Sciatic nerve (tissue), 2 donors: ENCODE results near the gene SLC37A2. TPM values are rescaled to one million over a fixed set of nuclear protein-coding genes. Genes with fewer than 3 reads are reported as not detected.

Experiments
- ATAC-seq: fragments of 200-7000 bp; cut with Tn5 transposase; one replicate; pipeline ENCODE4 v1.9.1; 2020; ENCODE audit warnings: mild to moderate bottlenecking, moderate library complexity
- DNase-seq: peaks from one replicate; pipeline ENCODE4 v3.0.0-alpha.2; 2020; ENCODE audit warnings: low spot score
- intact Hi-C: fragments of 100-400 bp; cut with DNase I; formaldehyde crosslinking; loops from one replicate; pipeline ENCODE4 v1.14.2; 2022
- total RNA-seq: library from RNA; stranded (reverse); fragmentation: NEBNext Ultra II Directional; extraction: Animal tissue kit (Norgen Biotek cat#: 25700); gene quantifications from one replicate; pipeline ENCODE4 v1.2.1, GENCODE V29; 2021
- donor health status: DM: no; HTN: no; CAD: no.
- donor health status: DM: no; HTN: no; CAD: no.

The SLC37A2 gene
- total RNA-seq, 1 donor from 2014 or later, result 12.7 TPM

- ATAC-seq, result no peak
Measured at GRCh38 chr11:125093502-125093901, 30.4 kb downstream of the SLC37A2 start.

GRCh38 chr11:125094731-125095130, 31.6 kb downstream of the SLC37A2 start:
- ATAC-seq (no peak), DNase-seq (no peak)
- intact Hi-C loops, result loop anchor here (5.0 kb wide), 1 partner anchor 308 kb away; no protein-coding TSS in a partner anchor

More at GRCh38 chr11:125093502-125093901, 30.4 kb downstream of the SLC37A2 start:
- DNase-seq, result no peak
- intact Hi-C loops, result loop anchor here (5.0 kb wide), 1 partner anchor 309 kb away; no protein-coding TSS in a partner anchor

GRCh38 chr11:125100136-125100535, 37.0 kb downstream of the SLC37A2 start:
- intact Hi-C loops, result no loop called here
- ATAC-seq (no peak), DNase-seq (no peak)

- ATAC-seq (no peak), DNase-seq (no peak)
- intact Hi-C loops, result no loop called here
Measured at GRCh38 chr11:125101596-125101995, 38.5 kb downstream of the SLC37A2 start.

GRCh38 chr11:125102025-125102424, 38.9 kb downstream of the SLC37A2 start:
- intact Hi-C loops, result no loop called here
- ATAC-seq, result no peak
- DNase-seq, result no peak

GRCh38 chr11:125102510-125102909, 39.4 kb downstream of the SLC37A2 start:
- intact Hi-C loops, result no loop called here
- ATAC-seq, result no peak
- DNase-seq, result no peak

GRCh38 chr11:125105926-125106325, 42.8 kb downstream of the SLC37A2 start:
- intact Hi-C loops, result no loop called here
- ATAC-seq (no peak), DNase-seq (no peak)

- no peak for ATAC-seq
- intact Hi-C loops, result no loop called here
- DNase-seq, result no peak
Measured at GRCh38 chr11:125108469-125108868, 45.4 kb downstream of the SLC37A2 start.

GRCh38 chr11:125110506-125110905, 47.4 kb downstream of the SLC37A2 start:
- no peak for DNase-seq
- intact Hi-C loops, result no loop called here
- no peak for ATAC-seq

- peak; percentile 8 for ATAC-seq
- no peak for DNase-seq
- intact Hi-C loops, result no loop called here
Measured at GRCh38 chr11:125111001-125111342, 47.9 kb downstream of the SLC37A2 start.

- peak; percentile 99 for DNase-seq
- intact Hi-C loops, result no loop called here
- peak; percentile 100 for ATAC-seq
Measured at GRCh38 chr11:125111343-125112207, 48.5 kb downstream of the SLC37A2 start, which contains the start of gene TMEM218. TMEM218 (minus strand) TSS chr11:125111626; CDS start chr11:125102241, 9,385 bp downstream.

- intact Hi-C loops, result no loop called here
- DNase-seq, result no peak
- no peak for ATAC-seq
Measured at GRCh38 chr11:125112208-125112604, 49.1 kb downstream of the SLC37A2 start.

- DNase-seq, result no peak
- intact Hi-C loops, result no loop called here
- ATAC-seq, result no peak
Measured at GRCh38 chr11:125114518-125114917, 51.4 kb downstream of the SLC37A2 start.

GRCh38 chr11:125117429-125117828, 54.3 kb downstream of the SLC37A2 start:
- intact Hi-C loops, result no loop called here
- no peak for DNase-seq
- ATAC-seq, result no peak

- DNase-seq, result no peak
- intact Hi-C loops, result no loop called here
- peak; percentile 77 for ATAC-seq
Measured at GRCh38 chr11:125123194-125123946, 60.3 kb downstream of the SLC37A2 start.

GRCh38 chr11:125123947-125124617, 61.0 kb downstream of the SLC37A2 start:
- intact Hi-C loops, result no loop called here
- DNase-seq (peak; percentile 64), ATAC-seq (peak; percentile 94)

- no peak for ATAC-seq
- DNase-seq, result no peak
- intact Hi-C loops, result no loop called here
Measured at GRCh38 chr11:125124618-125124992, 61.5 kb downstream of the SLC37A2 start.

- ATAC-seq, result no peak
- intact Hi-C loops, result no loop called here
- no peak for DNase-seq
Measured at GRCh38 chr11:125128450-125128849, 65.3 kb downstream of the SLC37A2 start.

GRCh38 chr11:125129316-125129993, 66.3 kb downstream of the SLC37A2 start:
- ATAC-seq, result no peak
- intact Hi-C loops, result no loop called here
- DNase-seq, result no peak
